Limb (tissue), 2 donors: ENCODE data around the gene MYO1E.

Experiments
- DNase-seq, 2 donors: peaks; one replicate each; pipeline ENCODE4 v3.0.0-alpha.2; 2016; ENCODE audit errors: extremely low spot score in 2 of 2

The MYO1E gene

GRCh38 chr15:59321000-59321689 is 51.5 kb downstream of the MYO1E start:
- DNase-seq: no peak

- DNase-seq: no peak
Observed at GRCh38 chr15:59317211-59317610, 55.5 kb downstream of the MYO1E start.

DNA sequence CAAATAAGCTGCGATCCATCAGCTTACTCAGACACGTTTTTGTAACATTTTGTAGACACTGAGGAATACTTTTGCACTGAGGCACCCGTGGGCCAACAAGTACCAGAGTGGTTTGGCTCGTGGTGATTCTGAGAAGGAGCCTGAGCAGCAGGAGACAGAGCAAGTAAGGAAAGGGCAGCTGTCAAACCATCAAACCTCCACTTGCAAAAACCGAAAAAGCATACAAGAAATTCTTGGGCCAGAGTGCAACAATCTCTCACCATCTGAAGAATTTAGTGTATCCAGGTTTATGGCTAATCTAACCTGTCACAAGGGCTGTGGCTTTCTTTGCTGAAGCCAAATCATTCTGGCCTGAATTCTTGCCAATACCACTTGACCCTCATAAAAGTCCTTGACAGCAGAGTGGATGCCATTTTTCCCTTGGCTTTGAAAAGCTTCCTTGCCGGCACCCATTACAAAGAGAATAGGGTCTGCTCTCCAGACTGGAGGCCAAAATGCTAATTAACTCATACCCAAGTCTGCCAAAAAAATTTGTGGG is 56.7 kb downstream of the MYO1E start:
- no peak for DNase-seq

DNA sequence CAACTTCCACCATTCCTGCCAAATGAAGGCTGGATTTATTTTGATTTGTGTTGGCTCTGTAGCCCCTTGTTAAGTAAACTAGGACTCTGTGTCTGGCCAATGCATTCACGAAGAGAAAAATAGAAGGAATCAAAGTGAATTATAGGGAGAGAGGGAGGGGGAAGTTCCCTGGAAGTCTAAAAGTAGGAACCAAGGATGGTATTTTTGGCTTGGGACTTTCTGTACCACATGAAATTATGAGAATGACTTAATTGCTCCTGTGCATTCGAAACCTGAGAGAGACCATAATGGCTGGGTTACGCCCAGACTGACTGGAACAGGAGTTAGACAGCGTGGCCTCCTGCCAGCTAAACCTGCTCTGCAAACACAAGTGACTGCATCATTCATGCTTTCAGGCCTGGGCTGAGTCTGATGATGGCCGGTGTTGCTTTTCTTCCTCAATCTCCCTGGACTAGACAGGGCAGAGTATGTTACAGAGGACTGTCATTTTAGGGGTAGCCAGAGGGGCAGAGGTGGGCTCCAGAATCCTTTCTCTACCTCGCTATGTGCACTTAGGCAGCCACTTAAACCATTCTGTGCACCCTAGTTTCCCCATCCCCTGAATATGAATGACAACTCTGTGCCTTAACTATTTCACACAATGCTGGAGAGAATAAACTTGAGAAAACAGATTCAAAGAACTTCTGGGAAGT is 58.9 kb downstream of the MYO1E start:
- DNase-seq: peak; percentile 69 to 77

GRCh38 chr15:59312205-59312604 is 60.5 kb downstream of the MYO1E start:
- DNase-seq: no peak

GRCh38 chr15:59311195-59311594 is 61.5 kb downstream of the MYO1E start:
- no peak for DNase-seq

- no peak for DNase-seq
Observed at GRCh38 chr15:59309405-59309804, 63.3 kb downstream of the MYO1E start.

DNA sequence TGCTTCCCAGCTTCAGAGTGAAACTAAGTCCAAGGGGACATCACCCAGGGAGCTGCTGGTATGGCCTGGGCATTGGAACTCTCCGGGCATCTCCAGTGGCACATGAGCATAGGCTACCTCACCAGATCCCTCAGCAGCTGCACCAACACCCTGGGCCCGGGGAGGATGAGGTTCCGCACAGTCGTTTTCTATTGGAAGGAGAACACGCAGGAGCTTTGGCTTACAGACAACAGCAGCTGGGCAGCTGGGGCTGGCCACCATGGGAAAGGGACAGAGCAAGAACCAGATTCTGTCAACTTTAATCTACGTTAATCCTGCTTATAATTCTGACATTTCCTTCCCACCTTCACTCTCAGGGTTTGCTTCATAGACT is 65.5 kb downstream of the MYO1E start:
- DNase-seq: no peak

GRCh38 chr15:59306520-59307164 is 66.0 kb downstream of the MYO1E start:
- no peak for DNase-seq

DNA sequence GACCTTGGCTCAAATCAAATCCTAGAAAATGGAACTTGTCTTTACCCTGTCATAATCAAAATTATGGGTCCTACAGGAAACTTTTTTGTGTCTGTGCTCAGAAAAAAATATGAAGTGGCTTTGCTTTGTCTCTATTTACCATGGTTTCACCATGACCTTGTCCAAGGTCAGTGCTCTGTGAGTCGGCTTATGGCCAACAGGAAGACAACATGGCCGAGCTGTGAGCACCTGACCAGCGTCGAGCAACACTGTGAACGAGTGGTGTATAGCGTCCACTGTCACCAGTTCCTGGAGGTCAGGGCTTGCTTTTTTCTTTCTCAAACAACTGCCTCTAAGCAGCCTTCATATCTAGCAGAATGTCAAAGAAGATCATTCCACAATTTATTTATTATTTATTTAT is 67.9 kb downstream of the MYO1E start:
- no peak for DNase-seq

DNA sequence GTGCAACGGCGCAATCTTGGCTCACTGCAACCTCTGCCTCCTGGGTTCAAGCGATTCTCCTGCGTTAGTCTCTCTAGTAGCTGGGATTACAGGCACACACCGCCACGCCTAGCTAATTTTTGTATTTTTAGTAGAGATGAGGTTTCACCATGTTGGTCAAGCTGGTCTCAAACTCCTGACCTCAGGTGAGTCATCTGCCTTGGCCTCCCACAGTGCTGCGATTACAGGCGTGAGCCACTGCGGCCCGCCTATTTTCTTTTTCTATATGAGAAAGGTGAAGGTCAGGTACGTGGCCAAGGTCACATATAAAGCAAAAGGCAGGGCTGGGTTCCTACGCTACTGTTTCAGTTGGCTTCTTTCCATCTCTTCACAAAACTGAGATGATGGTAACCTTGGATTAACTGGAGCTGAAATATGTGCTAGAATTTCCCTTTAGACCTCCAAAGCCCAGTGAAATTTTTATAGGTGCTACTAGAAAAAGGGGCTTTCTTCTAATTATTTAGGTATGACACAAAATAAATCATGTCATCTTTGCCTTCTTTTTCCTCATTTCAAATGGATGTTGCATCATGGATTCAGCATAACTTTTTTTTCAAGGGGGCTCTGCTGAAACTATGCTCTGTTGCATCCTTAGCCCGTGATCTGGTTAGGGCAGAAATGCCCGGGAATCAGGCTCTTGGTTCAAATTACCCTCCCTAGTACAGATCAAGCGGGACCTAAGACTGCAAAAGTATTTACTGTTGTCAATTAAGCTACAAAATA is 68.5 kb downstream of the MYO1E start:
- DNase-seq: no peak

DNA sequence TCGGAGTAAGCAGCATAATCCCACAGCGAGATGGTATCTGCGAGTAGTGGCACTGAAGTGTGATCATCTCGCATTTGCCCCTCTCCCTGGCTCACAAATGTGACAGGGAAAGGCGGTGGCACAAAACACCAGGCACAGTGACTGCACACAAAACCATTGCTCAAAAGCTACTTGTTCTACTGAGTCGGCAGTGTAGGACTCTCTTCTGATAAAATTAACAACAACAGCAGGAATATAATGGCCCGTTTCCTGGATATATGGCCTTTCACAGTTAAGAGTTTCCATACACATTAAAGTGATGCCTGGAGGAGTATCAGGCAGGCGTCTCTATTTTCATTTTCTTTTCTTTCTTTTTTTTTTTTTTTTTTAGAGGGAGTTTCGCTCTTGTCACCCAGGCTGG is 69.0 kb downstream of the MYO1E start:
- no peak for DNase-seq

- DNase-seq: no peak
Observed at GRCh38 chr15:59303136-59303535, 69.5 kb downstream of the MYO1E start.

DNA sequence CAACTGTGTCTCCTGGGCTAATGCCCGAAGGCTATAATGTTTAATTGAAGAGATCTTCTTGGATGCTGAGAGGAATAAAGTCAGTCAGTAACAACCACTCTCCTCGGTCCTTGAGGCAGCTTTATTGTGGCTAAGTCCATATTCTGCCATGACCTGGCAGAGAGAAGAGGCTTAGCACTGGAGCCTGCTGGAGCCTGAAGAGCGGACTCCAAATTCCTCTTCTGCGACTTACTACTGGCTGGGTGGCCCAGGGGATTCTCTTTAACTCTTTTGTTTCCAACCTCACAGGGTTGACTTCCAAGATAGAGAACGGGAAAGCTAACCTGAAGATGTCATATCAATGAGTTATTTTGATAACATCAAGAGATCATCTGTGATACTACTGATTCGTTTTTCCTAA is 71.1 kb downstream of the MYO1E start:
- DNase-seq: no peak

- no peak for DNase-seq
Observed at GRCh38 chr15:59300618-59301139, 72.0 kb downstream of the MYO1E start.

DNA sequence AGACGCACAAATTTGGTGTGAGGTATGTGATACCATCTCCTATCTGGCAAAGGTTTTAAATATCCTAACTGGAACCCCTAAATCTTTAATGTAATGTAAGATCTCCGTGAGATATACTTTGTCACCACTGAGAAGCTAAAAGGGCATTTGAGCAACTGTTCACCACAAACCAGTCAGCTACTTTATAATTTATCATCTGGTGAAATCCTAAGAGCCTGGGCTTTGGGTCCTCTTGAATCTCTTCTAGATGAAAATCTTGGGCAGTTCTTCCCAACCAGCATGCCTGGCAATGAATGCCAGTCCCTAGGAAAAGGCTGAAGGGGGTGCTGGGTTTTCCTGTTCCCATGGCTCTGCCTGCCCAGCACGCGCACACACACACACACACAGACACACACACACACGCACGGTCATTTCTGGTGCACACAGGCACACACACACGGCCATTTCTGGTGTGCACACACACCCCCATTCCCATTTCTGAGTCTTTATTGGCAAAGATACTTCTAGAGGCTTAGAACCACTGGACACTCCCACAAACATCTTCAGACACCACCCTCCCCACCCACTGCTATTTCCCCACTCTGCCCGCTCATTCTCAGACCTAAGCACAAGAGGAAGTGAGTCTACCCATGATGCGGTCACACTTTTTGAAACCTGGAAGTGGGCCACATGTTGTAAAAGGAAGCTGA is 72.6 kb downstream of the MYO1E start:
- DNase-seq: peak; percentile 34 to 47

DNA sequence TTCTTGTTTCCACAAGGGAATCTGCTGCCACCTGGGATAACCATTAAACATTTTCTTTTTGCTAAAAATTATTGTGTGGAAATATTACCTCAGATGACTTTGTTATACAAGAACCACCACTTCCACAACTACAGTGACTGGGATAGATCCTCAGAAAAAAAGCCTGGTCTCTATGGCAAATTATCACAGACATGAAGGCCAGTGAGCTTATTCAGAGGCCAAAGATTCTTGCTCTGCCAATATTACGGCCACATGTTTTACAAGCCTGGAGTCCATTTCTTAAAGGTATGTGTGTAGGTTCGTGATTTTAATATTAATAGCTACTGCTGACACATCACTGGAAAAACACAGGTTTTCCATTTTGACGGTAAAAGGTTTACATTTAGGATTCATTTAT is 73.8 kb downstream of the MYO1E start:
- DNase-seq: no peak

- DNase-seq: no peak
Observed at GRCh38 chr15:59298225-59298853, 74.3 kb downstream of the MYO1E start.

DNA sequence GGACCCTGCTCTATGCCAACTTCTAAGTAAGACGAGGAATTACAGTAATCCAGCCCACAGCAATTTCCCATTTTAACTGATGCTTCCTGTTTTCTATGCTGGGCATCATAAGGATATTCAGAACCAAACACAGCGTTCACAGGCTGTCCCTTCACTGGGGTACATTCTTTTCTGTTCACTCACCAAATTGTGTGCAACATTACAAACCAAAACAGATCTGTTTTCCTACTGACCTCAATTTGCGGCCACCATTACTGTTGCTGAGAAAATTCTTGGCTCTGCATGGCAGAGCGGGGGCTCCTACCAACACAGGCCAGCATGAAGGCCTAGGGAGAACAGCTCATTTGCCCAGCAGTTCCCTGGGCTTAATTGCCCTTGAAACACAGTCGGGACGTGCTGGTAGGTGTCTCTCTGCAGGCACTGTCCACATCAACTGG is 76.5 kb downstream of the MYO1E start:
- no peak for DNase-seq

DNA sequence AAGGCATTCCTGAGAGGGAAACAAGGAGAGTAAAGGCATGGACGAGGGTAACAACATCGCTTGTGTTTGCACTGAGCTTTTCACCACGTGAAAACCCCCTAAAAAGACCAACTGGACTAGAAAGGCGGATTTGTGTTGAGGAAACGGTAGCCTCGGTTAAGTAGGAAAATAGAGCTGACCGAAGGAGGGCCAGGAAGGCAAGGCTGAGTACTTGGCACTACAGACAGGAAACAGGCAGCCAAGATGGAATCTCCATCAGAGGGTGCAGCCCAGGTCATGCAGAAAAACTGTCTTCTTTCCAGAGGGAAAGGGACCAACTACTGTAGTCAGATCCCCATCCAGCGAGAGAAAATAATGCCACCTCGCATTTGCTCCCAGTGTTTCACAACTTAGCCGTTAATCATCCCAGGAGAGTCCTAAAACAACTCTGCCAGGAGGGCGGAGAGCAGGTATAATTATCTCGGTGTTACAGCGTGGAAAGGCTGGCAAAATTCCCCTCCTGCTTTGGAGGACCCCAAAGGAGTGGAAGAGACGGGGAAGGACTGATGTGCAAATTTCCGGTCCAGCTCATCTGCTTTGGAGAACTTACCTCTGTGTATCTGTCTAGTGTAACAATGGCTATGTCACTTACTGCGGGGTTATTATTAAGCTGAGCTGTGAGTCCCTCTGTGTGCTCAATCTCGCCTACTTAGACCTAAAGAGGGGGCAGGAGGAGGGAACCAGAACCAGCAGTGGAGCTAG is 77.2 kb downstream of the MYO1E start:
- DNase-seq: no peak
